Cardiac fibroblast (primary cell): ENCODE results near the gene TEDC1.

Experiments used
- DNase-seq, 2 donors: peaks; one replicate each; pipeline versions ENCODE4 v3.0.0 to v3.0.0-alpha.2; 2010; ENCODE audit warnings: low read depth in 2 of 2
- H3K4me3 ChIP-seq, 2 donors: replicated peaks in 1 of 2; 1 replicate in 1 of 2; 2 replicates in 1 of 2; pipeline ENCODE4 v1.5.1; 2011; ENCODE audit warnings: low read depth in 2 of 2, low read length in 2 of 2, mild to moderate bottlenecking in 2 of 2, moderate library complexity in 1 of 2
- TF ChIP-seq, protein P1 (sequence below): IDR thresholded peaks from one replicate; pipeline ENCODE4 v1.5.1; 2011; ENCODE audit warnings: low read depth, mild to moderate bottlenecking, low read length, inconsistent platforms

The TEDC1 gene

DNA sequence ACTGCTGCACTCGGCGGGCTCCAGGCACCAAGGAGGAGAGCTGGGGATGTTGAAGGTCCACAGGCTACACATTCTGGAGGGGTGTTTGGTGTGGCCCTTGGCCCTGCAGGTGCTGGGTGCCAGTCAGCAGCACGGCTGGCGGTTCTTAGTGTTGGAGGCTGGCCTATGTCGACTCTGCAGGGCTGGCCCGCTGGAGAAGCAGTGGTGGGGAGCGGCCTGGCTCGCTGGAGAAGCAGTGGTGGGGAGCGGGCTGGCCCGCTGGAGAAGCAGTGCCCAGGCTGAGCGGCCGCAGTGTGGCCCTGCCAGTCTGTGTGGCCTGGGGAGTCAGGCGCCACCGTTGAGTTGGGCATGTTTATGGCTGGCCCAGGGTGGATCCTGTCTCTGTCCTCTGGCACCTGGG is 44.1 kb upstream of the TEDC1 start:
- no peak for DNase-seq
- TF ChIP-seq, protein P1, sequence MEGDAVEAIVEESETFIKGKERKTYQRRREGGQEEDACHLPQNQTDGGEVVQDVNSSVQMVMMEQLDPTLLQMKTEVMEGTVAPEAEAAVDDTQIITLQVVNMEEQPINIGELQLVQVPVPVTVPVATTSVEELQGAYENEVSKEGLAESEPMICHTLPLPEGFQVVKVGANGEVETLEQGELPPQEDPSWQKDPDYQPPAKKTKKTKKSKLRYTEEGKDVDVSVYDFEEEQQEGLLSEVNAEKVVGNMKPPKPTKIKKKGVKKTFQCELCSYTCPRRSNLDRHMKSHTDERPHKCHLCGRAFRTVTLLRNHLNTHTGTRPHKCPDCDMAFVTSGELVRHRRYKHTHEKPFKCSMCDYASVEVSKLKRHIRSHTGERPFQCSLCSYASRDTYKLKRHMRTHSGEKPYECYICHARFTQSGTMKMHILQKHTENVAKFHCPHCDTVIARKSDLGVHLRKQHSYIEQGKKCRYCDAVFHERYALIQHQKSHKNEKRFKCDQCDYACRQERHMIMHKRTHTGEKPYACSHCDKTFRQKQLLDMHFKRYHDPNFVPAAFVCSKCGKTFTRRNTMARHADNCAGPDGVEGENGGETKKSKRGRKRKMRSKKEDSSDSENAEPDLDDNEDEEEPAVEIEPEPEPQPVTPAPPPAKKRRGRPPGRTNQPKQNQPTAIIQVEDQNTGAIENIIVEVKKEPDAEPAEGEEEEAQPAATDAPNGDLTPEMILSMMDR = no peak
- H3K4me3 ChIP-seq = no peak overlapping the region

DNA sequence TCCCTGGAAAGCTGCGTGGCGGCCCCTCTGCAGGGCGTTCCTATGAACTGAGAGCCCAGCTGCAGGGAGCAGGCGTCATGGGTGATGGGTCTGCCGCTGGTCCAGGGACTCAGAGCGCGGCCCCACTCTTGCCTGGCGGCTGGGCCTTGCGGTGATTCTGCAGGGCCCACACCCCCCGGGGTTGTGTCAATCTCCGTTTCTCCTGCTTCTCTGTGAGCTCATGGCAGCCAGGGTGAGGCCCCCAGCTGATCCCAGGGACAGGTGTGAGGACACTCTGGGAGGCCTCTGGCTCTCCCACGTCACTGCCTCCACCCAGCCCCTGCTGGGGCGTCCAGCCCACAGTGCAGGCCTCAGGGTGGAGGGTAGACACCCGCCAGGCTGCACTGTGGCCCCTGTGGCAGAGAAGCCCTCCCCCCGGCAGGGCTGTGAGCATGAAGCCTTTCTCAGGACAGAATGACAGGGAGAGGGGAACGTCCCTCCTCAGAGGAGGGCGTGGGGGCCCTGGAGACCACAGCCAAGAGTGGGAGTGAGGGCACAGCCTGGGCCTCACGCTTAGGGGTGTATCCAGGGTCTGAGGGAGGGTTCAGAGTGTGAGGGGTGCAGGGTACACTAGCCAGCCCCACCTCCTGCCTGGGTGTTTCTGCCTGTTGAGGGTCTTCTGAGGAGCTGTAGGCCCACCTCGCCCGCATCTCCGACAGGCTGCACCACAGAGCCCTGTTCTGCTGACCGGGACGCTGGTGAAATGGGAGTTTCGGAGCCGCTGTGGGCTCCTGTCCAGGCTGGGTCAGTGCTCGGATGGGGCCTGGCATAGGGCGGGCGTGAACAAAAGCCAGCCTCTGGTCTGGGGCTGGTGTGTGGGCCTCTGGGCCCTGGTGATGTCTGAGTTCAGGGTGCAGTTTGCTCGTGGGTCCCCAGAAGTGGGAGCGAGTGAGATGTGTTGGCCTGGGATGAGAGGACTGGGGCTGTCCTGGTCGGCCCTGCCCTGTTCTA is 43.1 kb upstream of the TEDC1 start:
- DNase-seq = no peak

DNA sequence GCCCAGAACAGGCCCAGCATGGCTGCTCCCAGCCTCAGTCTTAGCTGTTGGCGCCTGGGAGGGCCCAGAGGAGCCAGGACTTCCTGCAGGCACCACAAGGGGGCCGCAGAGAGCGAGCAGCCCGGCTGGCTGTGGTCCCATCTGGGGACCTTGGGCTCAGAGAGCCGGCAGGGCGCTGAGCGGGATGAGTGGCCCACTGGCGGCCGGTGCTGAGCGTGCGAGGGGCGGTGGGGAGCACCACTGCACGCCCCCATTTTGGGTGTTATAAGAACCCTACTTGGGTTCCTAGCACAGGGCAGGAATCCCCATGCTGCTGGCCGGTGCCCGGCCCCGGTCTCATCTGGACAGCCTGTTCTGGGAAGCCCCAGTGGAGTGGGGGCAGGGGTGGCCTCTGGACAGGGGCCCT is 42.3 kb upstream of the TEDC1 start:
- no peak overlapping the region for H3K4me3 ChIP-seq
- TF ChIP-seq, protein P1 = peak; percentile 91
- peak; percentile 69 to 70 for DNase-seq

More for the DNA sequence above, 43.1 kb upstream of the TEDC1 start:
- no peak overlapping the region for H3K4me3 ChIP-seq
- TF ChIP-seq, protein P1 = no peak

DNA sequence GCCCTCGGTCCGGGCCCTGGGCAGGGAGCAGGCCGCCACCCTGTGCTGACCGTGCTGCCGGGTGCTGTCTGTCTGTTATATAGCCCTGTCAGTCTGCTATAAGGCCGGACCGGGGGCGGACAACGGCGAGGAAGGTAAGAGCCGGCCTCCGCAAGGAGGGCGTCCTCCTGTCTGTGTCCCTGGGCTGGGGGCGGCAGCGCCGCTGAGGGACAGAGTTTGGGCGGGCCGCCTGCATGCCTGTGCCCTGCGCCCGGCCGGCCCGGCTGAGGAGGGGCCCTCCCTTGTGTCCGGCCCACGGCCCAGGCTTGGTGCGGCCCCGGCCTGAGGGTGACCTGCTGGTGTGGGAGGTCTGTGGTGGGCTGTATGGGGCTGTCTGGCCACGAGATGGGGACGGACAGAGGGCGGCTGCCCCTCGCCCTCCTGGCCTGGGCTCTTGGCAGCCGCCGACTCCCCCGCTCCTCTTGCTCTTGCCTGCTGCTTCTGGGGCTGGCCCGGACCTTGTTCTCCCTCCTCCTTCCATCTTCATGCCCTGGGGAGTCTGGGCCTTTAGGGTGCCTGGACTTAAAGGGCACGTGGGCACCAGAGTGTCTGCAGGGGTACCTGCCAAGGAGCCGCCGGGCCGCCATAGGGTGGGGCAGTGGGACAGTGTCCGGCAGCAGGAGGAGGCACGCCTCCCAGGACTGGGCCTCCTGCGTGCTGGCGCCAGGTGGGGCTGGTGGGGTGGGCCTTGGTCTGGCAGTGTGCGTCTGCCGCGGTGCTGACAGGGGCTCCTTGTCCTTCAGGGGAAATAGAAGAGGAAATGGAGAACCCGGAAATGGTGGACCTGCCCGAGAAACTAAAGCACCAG is 41.5 kb upstream of the TEDC1 start:
- H3K4me3 ChIP-seq = no peak overlapping the region
- no peak for DNase-seq
- TF ChIP-seq, protein P1 = no peak

DNA sequence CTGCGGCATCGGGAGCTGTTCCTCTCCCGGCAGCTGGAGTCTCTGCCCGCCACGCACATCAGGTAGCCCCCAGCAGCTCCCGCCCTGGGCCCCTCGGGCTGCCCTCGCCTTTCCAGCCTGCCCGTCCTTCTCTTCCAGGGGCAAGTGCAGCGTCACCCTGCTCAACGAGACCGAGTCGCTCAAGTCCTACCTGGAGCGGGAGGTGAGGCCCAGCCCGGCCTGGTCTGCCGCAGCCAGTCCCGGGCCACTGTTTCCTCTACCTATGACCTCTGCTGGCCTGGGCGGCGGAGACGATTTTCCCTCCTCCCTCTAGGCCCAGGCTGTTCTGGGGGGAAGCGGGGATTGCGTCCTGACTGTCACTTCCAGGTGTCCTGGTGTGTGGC is 40.9 kb upstream of the TEDC1 start:
- TF ChIP-seq, protein P1 = no peak
- no peak for DNase-seq
- no peak overlapping the region for H3K4me3 ChIP-seq

DNA sequence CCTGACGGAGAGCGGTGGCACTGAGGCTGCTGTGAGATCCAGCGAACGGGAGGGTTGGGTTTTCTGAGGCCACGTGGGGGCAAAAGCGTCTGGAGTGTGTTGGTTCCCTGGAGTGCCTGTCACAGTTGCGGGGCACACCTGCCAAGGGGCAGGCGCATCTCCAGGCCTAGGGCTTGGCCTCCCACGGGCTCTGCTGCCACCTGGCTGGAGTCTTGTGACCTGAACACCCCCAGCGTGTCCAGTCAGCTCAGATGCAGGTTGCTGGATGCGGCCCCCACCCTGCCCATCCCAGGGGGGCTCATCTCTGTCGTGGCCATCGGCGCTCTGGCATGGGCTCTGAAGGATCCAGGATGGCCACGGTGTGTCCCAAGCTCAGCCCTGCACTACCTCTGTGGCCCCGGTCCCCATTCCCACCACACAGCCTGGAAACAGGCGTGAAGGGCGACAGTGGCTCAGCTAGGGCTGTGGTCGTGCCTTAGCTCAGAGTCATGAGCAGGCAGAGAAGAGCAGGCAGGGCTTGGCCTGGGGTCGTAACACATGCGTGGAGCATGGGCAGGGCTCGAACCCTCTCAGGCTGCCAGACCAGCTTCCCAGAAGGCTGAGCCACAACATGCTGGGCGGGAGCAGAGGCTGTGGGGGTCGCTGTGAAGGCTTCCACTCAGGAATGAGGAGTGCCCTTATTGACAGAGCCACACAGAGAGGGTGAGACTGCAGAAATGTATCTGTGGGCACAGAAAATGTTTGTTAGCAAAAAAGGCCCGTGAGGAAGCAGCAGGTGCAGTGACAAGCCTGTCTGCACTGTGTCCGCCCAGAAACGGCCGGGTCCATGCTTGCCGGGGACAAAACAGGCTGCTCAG is 40.0 kb upstream of the TEDC1 start:
- no peak overlapping the region for H3K4me3 ChIP-seq
- TF ChIP-seq, protein P1 = no peak
- no peak for DNase-seq
